DOHH2 (cell line): Measurements from ENCODE around the gene PIGS.

Experiments
- CTCF ChIP-seq: fragments of 200-600 bp; sonication (generic); IDR thresholded peaks from one replicate; pipeline ENCODE4 v1.5.1; 2014; ENCODE audit warnings: antibody characterized with exemption, mild to moderate bottlenecking, low read depth, low read length; ENCODE audit not compliant: poor library complexity, severe bottlenecking
- EZH2phosphoT487 ChIP-seq: fragments of 200-600 bp; sonication (generic); IDR thresholded peaks from 2 replicates; pipeline ENCODE4 v1.6.1; 2017; ENCODE audit warnings: borderline replicate concordance, mild to moderate bottlenecking, antibody characterized with exemption, low read length, moderate library complexity, mixed read lengths

DNA sequence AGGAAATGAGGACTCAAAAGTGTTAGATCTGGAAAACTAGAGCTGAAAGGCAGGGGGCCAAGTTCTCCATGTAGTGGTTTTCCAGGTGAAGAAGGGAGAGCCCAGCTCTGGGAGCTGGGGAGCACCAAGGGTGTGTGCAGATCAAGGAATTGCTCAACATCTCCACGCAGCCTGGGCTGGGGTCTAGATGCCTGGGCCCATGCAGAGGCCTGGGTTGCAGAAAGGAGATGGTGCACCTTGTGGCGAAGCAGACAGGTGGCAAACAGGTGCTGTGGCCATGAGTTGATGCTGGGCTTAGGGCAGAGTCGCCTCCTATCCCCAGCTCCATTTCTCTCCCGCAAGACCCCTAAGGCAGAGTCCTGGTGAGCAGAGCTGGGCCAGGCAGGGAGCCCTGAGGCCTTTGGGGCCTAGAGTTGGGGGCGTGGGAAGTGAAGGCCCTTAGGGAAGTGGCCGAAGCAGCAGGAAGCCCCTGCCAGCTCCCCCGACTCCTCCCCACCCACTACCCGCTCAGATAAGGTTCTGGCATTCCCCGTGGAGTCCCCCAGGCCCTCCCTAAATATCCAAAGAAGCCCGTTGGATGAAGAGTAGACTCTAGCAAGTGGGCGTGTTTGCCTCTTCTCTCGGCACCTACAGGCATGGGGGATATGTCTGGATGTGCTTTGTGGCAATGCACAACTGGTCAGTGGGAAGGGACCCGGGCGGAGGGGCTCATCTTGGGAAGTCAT is 64.4 kb downstream of the PIGS start:
- no peak for TF ChIP-seq CTCF
- no peak for TF ChIP-seq EZH2phosphoT487
